Natural killer cell (primary cell): ENCODE data around the gene PKD1. TPM values are rescaled to one million over a fixed set of nuclear protein-coding genes. Genes with fewer than 3 reads are reported as not detected.
"Not testable (repeated sequence)": the region's sequence is repeated elsewhere in the genome, so short reads cannot be mapped to it uniquely, and the experiment has no call there.

Experiments used
- ATAC-seq, 3 donors: fragments of 150-1000 bp in 2 of 3; fragments of 200-7000 bp in 1 of 3; cut with Tn5 transposase; 1 replicate in 1 of 3; 2 replicates in 2 of 3; pipeline ENCODE4 v1.10.0; 2021; ENCODE audit warnings: mild to moderate bottlenecking in 2 of 3, moderate library complexity in 2 of 3
- DNase-seq, 2 donors: peaks; one replicate each; pipeline versions ENCODE4 v3.0.0 to v3.0.0-alpha.2; 2013 to 2021; ENCODE audit warnings: mixed read lengths in 1 of 2
- H3K27ac ChIP-seq: one replicate; pipeline ENCODE4 v1.5.1; 2013; ENCODE audit warnings: mild to moderate bottlenecking, low read length
- H3K27me3 ChIP-seq: one replicate; pipeline ENCODE4 v1.6.1; 2013; ENCODE audit warnings: low read length; ENCODE audit not compliant: control insufficient read depth, insufficient read depth
- H3K36me3 ChIP-seq: one replicate; pipeline ENCODE4 v1.6.1; 2013; ENCODE audit warnings: low read length; ENCODE audit not compliant: control insufficient read depth, insufficient read depth
- H3K4me1 ChIP-seq: one replicate; pipeline ENCODE4 v1.6.1; 2013; ENCODE audit warnings: low read length; ENCODE audit not compliant: control insufficient read depth, insufficient read depth
- H3K4me3 ChIP-seq: one replicate; pipeline ENCODE4 v1.5.1; 2013; ENCODE audit warnings: low read length
- H3K9me3 ChIP-seq: one replicate; pipeline ENCODE4 v1.6.1; 2013; ENCODE audit warnings: low read length; ENCODE audit not compliant: control insufficient read depth, insufficient read depth
- H3K27ac Mint-ChIP-seq, 2 donors: one replicate each; pipeline ENCODE4 v1.8.0; 2022; ENCODE audit warnings: mild to moderate bottlenecking in 2 of 2, mixed read lengths in 2 of 2, moderate library complexity in 1 of 2
- H3K27me3 Mint-ChIP-seq, 2 donors: one replicate each; pipeline ENCODE4 v1.8.0; 2022; ENCODE audit warnings: low read depth in 2 of 2, mixed read lengths in 2 of 2
- H3K36me3 Mint-ChIP-seq: one replicate; pipeline ENCODE4 v1.8.0; 2022; ENCODE audit warnings: mixed read lengths
- H3K4me1 Mint-ChIP-seq, 2 donors: one replicate each; pipeline ENCODE4 v1.8.0; 2022; ENCODE audit warnings: mixed read lengths in 2 of 2
- H3K4me3 Mint-ChIP-seq: one replicate; pipeline ENCODE4 v1.8.0; 2022; ENCODE audit warnings: mild to moderate bottlenecking, moderate library complexity, mixed read lengths
- H3K9me3 Mint-ChIP-seq, 2 donors: one replicate each; pipeline ENCODE4 v1.8.0; 2022; ENCODE audit warnings: mixed read lengths in 2 of 2
- WGBS: methylation state at CpG from one replicate; pipeline ENCODE4 v1.1.7; 2013; ENCODE audit warnings: missing lambda C conversion rate; ENCODE audit not compliant: insufficient coverage; 5-methylcytosine and 5-hydroxymethylcytosine counted together
- intact Hi-C: fragments of 100-400 bp; cut with micrococcal nuclease; formaldehyde crosslinking; loops from one replicate; pipeline ENCODE4 v1.14.2; 2022
- total RNA-seq, 4 donors: library from RNA; stranded (reverse); fragments of 120-200 nt in 1 of 4; gene quantifications; one replicate each; pipeline versions ENCODE4 v1.2.3 to v1.2.4, GENCODE V29; 2013 to 2022
- TF ChIP-seq, protein P1 (sequence below): fragments of 200-600 bp; IDR thresholded peaks from one replicate; pipeline ENCODE4 v1.8.0; 2022; ENCODE audit warnings: antibody characterized with exemption

Gene PKD1
- total RNA-seq, 3 donors from 2014 or later (not counting 1 experiment from before 2014, with no cell fraction given): 87.0 to 105 (median 99.1) TPM

DNA sequence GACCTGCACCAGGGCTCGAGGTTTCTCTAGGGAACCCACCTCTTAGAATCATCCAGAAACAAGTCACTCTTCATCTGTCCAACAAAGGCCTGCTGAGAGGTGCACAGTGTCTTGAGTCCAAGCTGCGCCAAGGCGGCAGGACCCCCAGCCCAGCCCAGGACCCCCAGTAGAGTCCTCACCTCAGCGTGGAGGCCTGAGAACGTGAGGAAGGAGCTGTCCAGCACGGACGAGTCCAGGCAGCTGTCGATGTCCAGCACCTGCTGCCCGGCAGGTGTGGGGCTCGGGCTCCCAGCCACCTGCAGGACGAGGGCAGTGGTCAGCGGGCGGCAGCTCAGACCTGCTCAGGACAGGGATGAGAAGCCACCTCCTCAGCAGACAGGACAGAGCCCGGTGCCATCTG, 38.0 kb downstream of the PKD1 start:
- H3K4me1 ChIP-seq, H3K36me3 Mint-ChIP-seq, H3K4me1 Mint-ChIP-seq, H3K4me3 ChIP-seq, H3K9me3 Mint-ChIP-seq, H3K27ac ChIP-seq, H3K27me3 ChIP-seq, H3K27me3 Mint-ChIP-seq, H3K4me3 Mint-ChIP-seq, H3K27ac Mint-ChIP-seq, H3K9me3 ChIP-seq, DNase-seq, ATAC-seq, intact Hi-C loops: not testable (repeated sequence)
- 94% methylated on average over 11 of the region's 14 CpGs for WGBS
- H3K36me3 ChIP-seq: peaks cover 13% of the 10 kb centered on the region

DNA sequence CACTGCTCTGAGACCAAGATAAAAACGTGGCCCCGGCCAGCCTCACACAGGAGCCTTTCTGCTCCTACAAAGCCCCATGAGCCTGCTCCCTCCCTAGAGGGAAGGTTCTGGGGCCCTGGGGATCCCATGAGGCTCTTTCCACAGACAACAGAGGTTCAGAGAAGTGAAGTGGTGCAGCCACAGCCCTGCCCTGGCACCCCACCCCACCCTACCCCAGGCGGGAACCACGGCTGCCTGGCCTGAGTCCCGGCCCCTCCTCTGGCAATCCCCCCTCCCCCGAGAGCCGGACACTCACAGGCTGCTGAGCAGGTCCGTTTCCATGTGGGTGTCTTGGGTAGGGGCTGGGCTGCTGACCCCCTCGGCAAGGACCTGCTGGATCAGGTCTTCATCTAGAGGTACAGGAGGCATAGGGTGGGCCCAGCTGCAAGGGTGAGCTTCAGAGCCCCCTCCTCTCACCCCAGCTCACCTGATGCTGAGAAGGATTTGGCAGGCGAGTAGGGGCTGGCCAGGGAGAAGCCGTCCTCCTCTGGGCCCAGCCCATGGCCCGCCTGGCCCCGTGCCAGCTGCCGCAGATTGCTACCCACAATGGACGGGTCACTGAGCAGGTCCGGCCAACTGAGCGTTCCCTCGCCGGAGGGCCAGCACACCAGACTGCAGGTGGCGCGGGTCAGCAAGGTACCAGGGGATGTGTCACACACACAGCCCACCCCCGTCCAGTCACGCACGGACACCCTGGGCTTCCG, 38.7 kb downstream of the PKD1 start:
- no peak overlapping the region for H3K4me3 ChIP-seq
- Mint-ChIP-seq H3K36me3 (no peaks in the 10 kb centered on the region), H3K4me1 (no peaks in the 10 kb centered on the region), H3K4me3 (no peak overlapping the region), H3K27me3 (no peaks in the 10 kb centered on the region), H3K27ac (no peak overlapping the region), H3K9me3 (no peaks in the 10 kb centered on the region)
- DNase-seq: no peak
- no peaks in the 10 kb centered on the region for H3K4me1 ChIP-seq
- H3K36me3 ChIP-seq: peaks cover 11% of the 10 kb centered on the region
- H3K9me3 ChIP-seq: no peaks in the 10 kb centered on the region
- ATAC-seq: no peak
- TF ChIP-seq, protein P1, sequence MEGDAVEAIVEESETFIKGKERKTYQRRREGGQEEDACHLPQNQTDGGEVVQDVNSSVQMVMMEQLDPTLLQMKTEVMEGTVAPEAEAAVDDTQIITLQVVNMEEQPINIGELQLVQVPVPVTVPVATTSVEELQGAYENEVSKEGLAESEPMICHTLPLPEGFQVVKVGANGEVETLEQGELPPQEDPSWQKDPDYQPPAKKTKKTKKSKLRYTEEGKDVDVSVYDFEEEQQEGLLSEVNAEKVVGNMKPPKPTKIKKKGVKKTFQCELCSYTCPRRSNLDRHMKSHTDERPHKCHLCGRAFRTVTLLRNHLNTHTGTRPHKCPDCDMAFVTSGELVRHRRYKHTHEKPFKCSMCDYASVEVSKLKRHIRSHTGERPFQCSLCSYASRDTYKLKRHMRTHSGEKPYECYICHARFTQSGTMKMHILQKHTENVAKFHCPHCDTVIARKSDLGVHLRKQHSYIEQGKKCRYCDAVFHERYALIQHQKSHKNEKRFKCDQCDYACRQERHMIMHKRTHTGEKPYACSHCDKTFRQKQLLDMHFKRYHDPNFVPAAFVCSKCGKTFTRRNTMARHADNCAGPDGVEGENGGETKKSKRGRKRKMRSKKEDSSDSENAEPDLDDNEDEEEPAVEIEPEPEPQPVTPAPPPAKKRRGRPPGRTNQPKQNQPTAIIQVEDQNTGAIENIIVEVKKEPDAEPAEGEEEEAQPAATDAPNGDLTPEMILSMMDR: no peak
- no peak overlapping the region for H3K27ac ChIP-seq
- whole genome bisulfite sequencing: 92% methylated on average over 22 of the region's 25 CpGs
- no peaks in the 10 kb centered on the region for H3K27me3 ChIP-seq
- intact Hi-C loops: no loop called here

DNA sequence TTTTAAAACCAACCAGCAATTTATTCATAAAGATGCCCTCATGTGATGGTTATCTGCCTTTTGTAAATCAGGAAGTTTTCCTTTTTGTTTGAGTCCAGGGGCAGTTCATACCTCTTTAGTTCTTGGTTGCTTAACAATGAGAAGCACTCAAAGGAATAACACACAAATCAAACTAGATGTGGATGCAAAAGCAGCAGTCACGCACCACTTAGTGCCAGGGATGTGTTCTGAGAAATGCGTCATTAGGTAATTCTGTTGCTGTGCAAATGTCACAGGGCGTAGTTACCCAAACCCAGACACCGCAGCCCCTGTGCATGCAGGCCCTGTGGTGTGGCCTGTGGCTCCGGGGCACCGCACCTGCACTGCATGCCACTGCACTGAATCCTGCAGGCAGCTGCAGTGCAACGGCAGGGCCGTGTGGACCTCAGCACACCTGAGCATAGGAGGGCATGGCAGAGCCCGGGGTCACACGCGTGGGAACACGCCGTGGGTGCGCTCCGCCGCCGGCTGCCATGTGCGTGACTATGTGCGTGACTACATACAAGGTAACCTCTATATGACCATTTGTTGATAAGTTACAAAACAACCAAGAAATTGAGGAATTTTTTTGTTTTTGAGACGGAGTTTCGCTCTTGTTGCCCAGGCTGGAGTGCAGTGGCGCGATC, 39.6 kb downstream of the PKD1 start:
- intact Hi-C loops: no loop called here
- peaks cover 11% of the 10 kb centered on the region for H3K36me3 ChIP-seq
- no peaks in the 10 kb centered on the region for H3K27me3 Mint-ChIP-seq
- no peak overlapping the region for H3K4me3 ChIP-seq
- H3K4me1 Mint-ChIP-seq: no peaks in the 10 kb centered on the region
- no peaks in the 10 kb centered on the region for H3K27me3 ChIP-seq
- no peak for ATAC-seq
- H3K36me3 Mint-ChIP-seq: no peaks in the 10 kb centered on the region
- no peak overlapping the region for H3K27ac ChIP-seq
- H3K27ac Mint-ChIP-seq: no peak overlapping the region
- H3K4me3 Mint-ChIP-seq: no peak overlapping the region
- 98% methylated on average over 23 of the region's 23 CpGs for WGBS
- no peak for DNase-seq
- TF ChIP-seq, protein P1: no peak
- no peaks in the 10 kb centered on the region for H3K9me3 ChIP-seq
- no peaks in the 10 kb centered on the region for H3K4me1 ChIP-seq
- H3K9me3 Mint-ChIP-seq: no peaks in the 10 kb centered on the region

DNA sequence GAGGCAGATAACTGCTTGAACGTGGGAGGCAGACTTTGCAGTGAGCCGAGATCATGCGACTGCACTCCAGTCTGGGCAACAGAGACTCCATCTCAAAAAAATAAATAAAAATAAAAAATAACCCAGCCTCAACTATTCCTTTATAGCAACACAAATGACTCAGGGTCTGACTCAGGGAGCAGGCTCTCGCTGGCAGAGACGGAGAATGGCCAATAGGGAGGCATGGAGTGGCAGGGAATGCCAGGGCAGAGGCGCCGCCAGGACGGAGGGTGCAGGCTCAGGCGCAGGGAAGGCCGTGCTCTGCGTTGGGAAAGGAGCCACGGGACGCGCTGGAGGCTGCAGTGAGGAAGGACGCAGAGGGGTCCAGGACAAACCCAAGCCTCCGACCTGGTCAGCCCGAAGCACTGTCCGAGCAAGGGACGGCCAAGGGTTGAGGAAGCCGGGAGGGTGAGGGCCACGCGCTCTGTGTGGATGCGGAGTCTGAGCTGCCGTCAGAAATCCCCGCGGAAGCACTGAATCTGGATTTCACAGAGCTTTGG, 40.3 kb downstream of the PKD1 start:
- no peaks in the 10 kb centered on the region for H3K4me1 ChIP-seq
- no peak for ATAC-seq
- WGBS: 98% methylated on average over 26 of the region's 26 CpGs
- Mint-ChIP-seq H3K4me3 (no peak overlapping the region), H3K36me3 (no peaks in the 10 kb centered on the region), H3K9me3 (no peaks in the 10 kb centered on the region), H3K27ac (no peak overlapping the region), H3K4me1 (no peaks in the 10 kb centered on the region), H3K27me3 (no peaks in the 10 kb centered on the region)
- TF ChIP-seq, protein P1: no peak
- DNase-seq: no peak
- no peak overlapping the region for H3K4me3 ChIP-seq
- no peak overlapping the region for H3K27ac ChIP-seq
- no peaks in the 10 kb centered on the region for H3K9me3 ChIP-seq
- intact Hi-C loops: no loop called here
- H3K36me3 ChIP-seq: peaks cover 12% of the 10 kb centered on the region
- no peaks in the 10 kb centered on the region for H3K27me3 ChIP-seq
